ENCODE results near the gene HORMAD1. TPM values are rescaled to one million over a fixed set of nuclear protein-coding genes. Genes with fewer than 3 reads are reported as not detected.

HORMAD1 gene
- polyA plus RNA-seq, 1 donor from 2014 or later = not detected

GRCh38 chr1:150708595-150708994 lies 12.1 kb downstream of the HORMAD1 start:
- Histone ChIP-seq H3K9me2 (ENCODE audit: insufficient read depth, low read length) (no peaks in the 10 kb centered on the region), H4K20me1 (ENCODE audit: insufficient read depth) (no peaks in the 10 kb centered on the region), H3K9ac (ENCODE audit: low read length) (no peak overlapping the region), H2AFZ (ENCODE audit: low read depth, low read length) (no peak overlapping the region), H3K27me3 (ENCODE audit: insufficient read depth, low read depth, low read length) (no peaks in the 10 kb centered on the region), H3F3A (ENCODE audit: insufficient read depth, low read length, poor library complexity, severe bottlenecking) (no peaks in the 10 kb centered on the region), H3K4me2 (ENCODE audit: low read length) (no peak overlapping the region), H3K36me3 (ENCODE audit: insufficient read depth, low read length) (no peaks in the 10 kb centered on the region), H3K9me3 (ENCODE audit: low read length) (no peaks in the 10 kb centered on the region), H3K27ac (ENCODE audit: low read length) (no peak overlapping the region), H3K4me3 (ENCODE audit: low read length) (no peak overlapping the region), H3K79me2 (replicated peaks; ENCODE audit: insufficient read depth, low read length) (no peaks in the 10 kb centered on the region)
- no peak for TF ChIP-seq SMC3 (conservative IDR thresholded peaks at IDR 0.05; ENCODE audit: poor library complexity)
- TF ChIP-seq RAD21 (conservative IDR thresholded peaks at IDR 0.05) = no peak
- no peak for TF ChIP-seq CTCF (IDR thresholded peaks at IDR 0.05; ENCODE audit: poor library complexity, severe bottlenecking)
- TF ChIP-seq REST (IDR thresholded peaks at IDR 0.05; ENCODE audit: borderline replicate concordance) = no peak
- no peak for TF ChIP-seq POLR2AphosphoS5 (IDR thresholded peaks at IDR 0.05)
- TF ChIP-seq EP300 (conservative IDR thresholded peaks at IDR 0.05; ENCODE audit: poor library complexity, severe bottlenecking) = no peak
- no peak for TF ChIP-seq EZH2 (IDR thresholded peaks at IDR 0.05; ENCODE audit: borderline replicate concordance, insufficient read depth, low read length, poor library complexity, severe bottlenecking)
- no peak for TF ChIP-seq MXI1 (conservative IDR thresholded peaks at IDR 0.05; ENCODE audit: poor library complexity, severe bottlenecking)
- TF ChIP-seq TAF1 (IDR thresholded peaks at IDR 0.05; ENCODE audit: low read depth) = no peak

GRCh38 chr1:150706091-150706490 lies 14.6 kb downstream of the HORMAD1 start:
- Histone ChIP-seq H3K9ac (ENCODE audit: low read length) (no peak overlapping the region), H3K9me2 (ENCODE audit: insufficient read depth, low read length) (no peaks in the 10 kb centered on the region), H3K79me2 (replicated peaks; ENCODE audit: insufficient read depth, low read length) (no peaks in the 10 kb centered on the region), H3K4me3 (ENCODE audit: low read length) (no peak overlapping the region), H2AFZ (ENCODE audit: low read depth, low read length) (no peak overlapping the region), H3K9me3 (ENCODE audit: low read length) (no peaks in the 10 kb centered on the region), H3K27ac (ENCODE audit: low read length) (no peak overlapping the region), H3K4me2 (ENCODE audit: low read length) (no peak overlapping the region), H3K27me3 (ENCODE audit: insufficient read depth, low read depth, low read length) (no peaks in the 10 kb centered on the region), H3K36me3 (ENCODE audit: insufficient read depth, low read length) (no peaks in the 10 kb centered on the region), H3F3A (ENCODE audit: insufficient read depth, low read length, poor library complexity, severe bottlenecking) (no peaks in the 10 kb centered on the region), H4K20me1 (ENCODE audit: insufficient read depth) (no peaks in the 10 kb centered on the region)
- TF ChIP-seq RAD21 (conservative IDR thresholded peaks at IDR 0.05) = no peak
- TF ChIP-seq TAF1 (IDR thresholded peaks at IDR 0.05; ENCODE audit: low read depth) = no peak
- no peak for TF ChIP-seq EP300 (conservative IDR thresholded peaks at IDR 0.05; ENCODE audit: poor library complexity, severe bottlenecking)
- TF ChIP-seq SMC3 (conservative IDR thresholded peaks at IDR 0.05; ENCODE audit: poor library complexity) = no peak
- no peak for TF ChIP-seq CTCF (IDR thresholded peaks at IDR 0.05; ENCODE audit: poor library complexity, severe bottlenecking)
- no peak for TF ChIP-seq MXI1 (conservative IDR thresholded peaks at IDR 0.05; ENCODE audit: poor library complexity, severe bottlenecking)
- TF ChIP-seq EZH2 (IDR thresholded peaks at IDR 0.05; ENCODE audit: borderline replicate concordance, insufficient read depth, low read length, poor library complexity, severe bottlenecking) = no peak
- no peak for TF ChIP-seq POLR2AphosphoS5 (IDR thresholded peaks at IDR 0.05)

Measured in neural cell (in vitro differentiated cells).